SJCRH30 (cell line): Measurements from ENCODE around the gene MBD3L2B. TPM values are rescaled to one million over a fixed set of nuclear protein-coding genes. Genes with fewer than 3 reads are reported as not detected.
A peak's percentile ranks its signal among the peaks of the same experiment; 100 is the strongest.
"Not testable (repeated sequence)": the region's sequence is repeated elsewhere in the genome, so short reads cannot be mapped to it uniquely, and the experiment has no call there.

Experiments used
- DNase-seq, 2 experiments: peaks; one replicate each; pipeline ENCODE4 v3.0.0-alpha.2; 2015 to 2020
- H3K27ac ChIP-seq: fragments of 250-450 bp; sonication (Bioruptor Pico); 2 replicates; pipeline ENCODE4 v1.5.1; 2020; ENCODE audit warnings: mild to moderate bottlenecking, moderate library complexity
- H3K27me3 ChIP-seq: fragments of 250-450 bp; sonication (Bioruptor Pico); 2 replicates; pipeline ENCODE4 v1.5.1; 2020; ENCODE audit warnings: mild to moderate bottlenecking, moderate library complexity
- H3K36me3 ChIP-seq: fragments of 250-450 bp; sonication (Bioruptor Pico); 2 replicates; pipeline ENCODE4 v1.5.1; 2020; ENCODE audit warnings: mild to moderate bottlenecking, moderate library complexity
- H3K4me1 ChIP-seq: fragments of 250-450 bp; sonication (Bioruptor Pico); 2 replicates; pipeline ENCODE4 v1.5.1; 2020; ENCODE audit warnings: mild to moderate bottlenecking, moderate library complexity
- H3K4me3 ChIP-seq: fragments of 250-450 bp; sonication (Bioruptor Pico); 2 replicates; pipeline ENCODE4 v1.5.1; 2020; ENCODE audit warnings: mild to moderate bottlenecking, moderate library complexity
- H3K9me3 ChIP-seq: fragments of 250-450 bp; sonication (Bioruptor Pico); replicated peaks from 2 replicates; pipeline ENCODE4 v1.5.1; 2020; ENCODE audit warnings: mild to moderate bottlenecking, moderate library complexity
- total RNA-seq: library from RNA; depleted of rRNA; stranded (reverse); fragments of >200 nt; shearing (Covaris generic); gene quantifications from 2 replicates; pipeline ENCODE4 v1.2.3, GENCODE V29; 2014

The MBD3L2B gene
- total RNA-seq, 1 experiment from 2014 or later: not detected

DNA sequence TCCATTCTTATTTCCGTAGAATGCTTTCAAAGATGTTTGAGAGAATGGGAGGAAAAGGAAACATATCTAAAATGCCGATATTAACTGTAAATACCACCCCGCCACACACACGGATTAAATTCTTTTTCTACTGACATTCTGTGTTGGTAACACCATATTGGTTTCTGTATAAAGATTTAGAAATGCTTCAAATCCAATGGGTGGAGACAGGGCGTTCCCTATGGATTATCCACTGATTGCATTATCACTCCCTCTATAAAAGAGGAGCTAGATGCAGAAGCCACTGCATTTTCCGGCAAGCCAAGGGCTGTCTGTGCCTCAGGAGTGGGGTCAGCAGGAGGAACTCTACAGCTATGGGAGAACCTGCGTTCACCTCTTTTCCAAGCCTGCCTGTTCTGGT is 27.8 kb upstream of the MBD3L2B start, which contains the start of gene MBD3L2:
MBD3L2 (plus strand) TSS at position 301 of the 400 bp plus-strand sequence; CDS start at position 354, 53 bp downstream.
- not testable (repeated sequence) for H3K27me3 ChIP-seq, H3K4me3 ChIP-seq, H3K4me1 ChIP-seq, DNase-seq, H3K36me3 ChIP-seq, H3K27ac ChIP-seq, H3K9me3 ChIP-seq

DNA sequence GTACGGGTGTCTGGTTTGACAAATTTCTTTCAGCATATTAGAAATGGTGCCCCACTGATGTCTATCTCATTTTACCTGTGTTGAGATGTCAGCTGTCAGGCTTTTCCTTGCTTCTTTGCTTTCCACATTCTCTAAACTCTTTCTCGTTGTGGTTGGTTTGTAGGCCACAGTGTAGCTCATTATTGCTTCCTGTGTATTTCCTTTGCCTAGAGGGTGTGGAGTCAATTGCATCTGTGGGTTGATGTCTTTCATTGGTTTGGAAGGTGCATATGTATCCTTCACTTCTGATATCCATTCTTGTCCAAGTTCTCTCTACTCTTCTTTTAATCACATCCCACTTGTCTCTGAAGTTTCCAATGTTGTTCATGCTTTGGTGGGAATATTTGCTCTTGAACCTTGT is 20.3 kb upstream of the MBD3L2B start:
- H3K27me3 ChIP-seq, DNase-seq, H3K4me1 ChIP-seq, H3K4me3 ChIP-seq, H3K36me3 ChIP-seq, H3K27ac ChIP-seq, H3K9me3 ChIP-seq: not testable (repeated sequence)

DNA sequence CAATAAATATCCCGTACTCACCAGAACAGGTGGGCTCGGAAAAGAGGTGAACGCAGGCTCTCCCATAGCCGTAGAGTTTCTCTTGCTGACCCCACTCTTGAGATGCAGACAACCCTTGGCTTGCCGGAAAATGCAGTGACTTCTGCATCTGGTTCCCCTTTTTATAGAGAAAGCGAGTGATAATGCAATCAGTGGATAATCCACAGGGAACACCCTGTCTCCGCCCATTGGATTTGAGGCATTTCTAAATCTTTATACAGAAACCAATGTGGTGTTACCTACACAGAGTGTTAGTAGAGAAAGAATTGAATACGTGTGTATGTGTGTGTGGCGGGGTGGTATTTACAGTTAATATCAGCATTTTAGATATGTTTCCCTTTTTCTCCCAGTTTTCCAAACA is 18.8 kb upstream of the MBD3L2B start, which contains the start of gene MBD3L4:
MBD3L4 (minus strand) TSS at position 101 of the 400 bp plus-strand sequence; CDS start at position 66, 35 bp downstream.
- not testable (repeated sequence) for H3K27me3 ChIP-seq, DNase-seq, H3K9me3 ChIP-seq, H3K27ac ChIP-seq, H3K4me1 ChIP-seq, H3K36me3 ChIP-seq, H3K4me3 ChIP-seq

DNA sequence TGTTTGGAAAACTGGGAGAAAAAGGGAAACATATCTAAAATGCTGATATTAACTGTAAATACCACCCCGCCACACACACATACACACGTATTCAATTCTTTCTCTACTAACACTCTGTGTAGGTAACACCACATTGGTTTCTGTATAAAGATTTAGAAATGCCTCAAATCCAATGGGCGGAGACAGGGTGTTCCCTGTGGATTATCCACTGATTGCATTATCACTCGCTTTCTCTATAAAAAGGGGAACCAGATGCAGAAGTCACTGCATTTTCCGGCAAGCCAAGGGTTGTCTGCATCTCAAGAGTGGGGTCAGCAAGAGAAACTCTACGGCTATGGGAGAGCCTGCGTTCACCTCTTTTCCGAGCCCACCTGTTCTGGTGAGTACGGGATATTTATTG is 9.0 kb upstream of the MBD3L2B start, which contains the start of gene MBD3L5:
MBD3L5 (plus strand) TSS at position 301 of the 400 bp plus-strand sequence; CDS start at position 335, 34 bp downstream.
- not testable (repeated sequence) for H3K36me3 ChIP-seq, DNase-seq, H3K27me3 ChIP-seq, H3K4me1 ChIP-seq, H3K4me3 ChIP-seq, H3K27ac ChIP-seq, H3K9me3 ChIP-seq

DNA sequence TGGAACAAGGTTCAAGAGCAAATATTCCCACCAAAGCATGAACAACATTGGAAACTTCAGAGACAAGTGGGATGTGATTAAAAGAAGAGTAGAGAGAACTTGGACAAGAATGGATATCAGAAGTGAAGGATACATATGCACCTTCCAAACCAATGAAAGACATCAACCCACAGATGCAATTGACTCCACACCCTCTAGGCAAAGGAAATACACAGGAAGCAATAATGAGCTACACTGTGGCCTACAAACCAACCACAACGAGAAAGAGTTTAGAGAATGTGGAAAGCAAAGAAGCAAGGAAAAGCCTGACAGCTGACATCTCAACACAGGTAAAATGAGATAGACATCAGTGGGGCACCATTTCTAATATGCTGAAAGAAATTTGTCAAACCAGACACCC is 7.6 kb upstream of the MBD3L2B start:
- H3K27me3 ChIP-seq, DNase-seq, H3K4me3 ChIP-seq, H3K9me3 ChIP-seq, H3K4me1 ChIP-seq, H3K36me3 ChIP-seq, H3K27ac ChIP-seq: not testable (repeated sequence)

DNA sequence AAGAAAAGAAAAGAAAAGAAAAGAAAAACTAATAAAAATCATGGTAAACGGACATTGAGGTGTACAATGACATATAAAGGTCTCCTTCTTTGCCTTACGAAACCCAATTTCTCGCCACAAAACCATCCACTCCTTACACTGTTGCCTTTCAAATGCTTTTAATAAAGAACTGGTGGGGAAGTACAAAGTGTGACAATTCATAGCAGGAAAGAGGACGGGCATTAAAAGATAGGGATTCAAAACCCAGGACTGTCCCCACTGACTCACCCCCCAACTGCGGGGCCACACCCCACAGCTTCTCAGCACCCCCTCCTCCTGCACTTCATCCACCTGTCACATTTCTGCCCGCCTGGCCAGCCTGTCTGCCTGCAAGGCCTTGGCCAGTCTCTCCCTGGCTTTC is 2.4 kb downstream of the MBD3L2B start:
- no peak overlapping the region for H3K4me3 ChIP-seq
- H3K9me3 ChIP-seq: no peaks in the 10 kb centered on the region
- H3K36me3 ChIP-seq: no peaks in the 10 kb centered on the region
- H3K27me3 ChIP-seq: no peaks in the 10 kb centered on the region
- no peaks in the 10 kb centered on the region for H3K4me1 ChIP-seq
- no peak for DNase-seq
- H3K27ac ChIP-seq: no peak overlapping the region

DNA sequence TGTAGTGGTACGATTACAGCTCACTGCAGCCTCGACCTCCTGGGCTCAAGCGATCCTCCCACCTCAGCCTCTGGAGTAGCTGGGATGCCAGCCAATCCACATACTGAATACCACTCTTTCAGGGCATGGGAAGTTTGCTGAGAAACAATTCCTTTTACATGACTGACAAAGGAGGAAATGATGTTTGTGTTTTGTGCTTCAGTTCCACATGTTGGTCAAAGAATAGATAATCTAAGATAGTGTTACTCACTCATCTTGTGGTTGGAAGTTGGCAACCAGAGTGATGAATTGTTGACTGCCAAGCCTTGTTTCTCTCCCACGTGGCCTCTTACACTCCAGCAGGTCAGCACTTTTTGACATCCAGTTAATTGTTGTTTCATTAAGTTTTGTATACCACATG is 7.6 kb downstream of the MBD3L2B start:
- Histone ChIP-seq H3K27me3 (no peaks in the 10 kb centered on the region), H3K36me3 (no peaks in the 10 kb centered on the region), H3K4me3 (no peak overlapping the region), H3K9me3 (no peaks in the 10 kb centered on the region), H3K27ac (no peak overlapping the region), H3K4me1 (no peaks in the 10 kb centered on the region)
- DNase-seq: no peak

DNA sequence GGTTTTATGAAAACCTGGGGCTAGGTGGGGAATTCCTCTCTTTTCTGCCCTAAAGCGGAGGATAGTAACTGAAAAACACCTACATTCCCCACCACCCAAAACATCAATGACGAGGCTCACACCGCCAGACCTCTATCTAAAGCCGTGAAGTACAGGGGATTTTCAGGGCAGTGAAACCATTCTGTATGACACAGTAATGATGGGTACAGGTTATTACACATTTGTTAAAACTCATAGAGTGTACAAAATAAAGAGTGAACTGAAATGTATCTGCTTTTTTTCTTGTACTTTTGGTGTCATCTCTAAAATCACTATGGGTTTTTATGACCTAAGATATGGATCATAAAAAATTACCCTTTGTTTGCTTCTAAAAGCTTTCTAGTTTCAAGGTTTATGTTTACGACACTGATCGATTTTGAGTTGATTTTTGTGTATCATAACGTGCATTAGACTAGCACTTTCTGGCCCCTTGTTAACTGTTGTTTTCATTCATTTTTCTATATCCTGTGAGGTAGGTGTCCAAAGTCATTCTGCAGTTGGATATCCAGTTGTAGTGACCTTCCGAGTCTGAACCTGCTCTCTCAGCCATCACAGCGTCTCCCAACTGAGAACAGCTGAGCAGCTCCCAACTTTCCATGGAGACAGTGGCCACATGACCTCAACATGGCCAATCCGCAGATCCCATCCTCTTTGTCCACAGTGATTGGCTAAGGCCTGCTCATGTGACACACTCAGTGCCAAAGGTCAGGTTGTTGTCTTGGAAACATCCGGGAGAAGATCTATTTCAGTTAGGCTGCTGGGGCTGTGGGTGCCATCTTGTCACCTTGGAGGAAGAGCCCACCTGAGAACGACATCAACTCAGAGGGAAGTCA is 10.3 kb downstream of the MBD3L2B start:
- DNase-seq: peak; percentile 7 to 9
- no peaks in the 10 kb centered on the region for H3K9me3 ChIP-seq
- no peaks in the 10 kb centered on the region for H3K36me3 ChIP-seq
- H3K27me3 ChIP-seq: no peaks in the 10 kb centered on the region
- H3K27ac ChIP-seq: no peak overlapping the region
- no peaks in the 10 kb centered on the region for H3K4me1 ChIP-seq
- H3K4me3 ChIP-seq: no peak overlapping the region

DNA sequence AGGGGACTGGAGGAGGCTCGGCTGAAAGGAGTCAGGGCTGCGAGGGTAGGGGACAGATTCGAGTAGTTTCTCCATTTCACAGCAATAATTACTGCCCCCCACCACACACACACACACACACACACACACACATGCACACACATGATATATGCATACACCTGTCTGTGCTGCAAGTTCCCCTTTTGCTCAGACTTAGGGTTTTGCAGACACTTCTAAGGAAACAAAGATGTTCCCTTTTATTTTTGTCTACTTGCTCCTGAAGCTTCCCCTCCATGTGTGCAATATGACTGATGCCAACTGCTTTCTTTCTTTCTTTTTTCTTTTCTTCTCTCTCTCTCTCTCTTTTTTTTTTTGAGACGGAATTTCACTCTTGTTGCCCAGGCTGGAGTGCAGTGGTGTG is 13.4 kb downstream of the MBD3L2B start:
- Histone ChIP-seq H3K4me1 (no peaks in the 10 kb centered on the region), H3K36me3 (no peaks in the 10 kb centered on the region), H3K9me3 (no peaks in the 10 kb centered on the region), H3K27me3 (no peaks in the 10 kb centered on the region), H3K4me3 (no peak overlapping the region), H3K27ac (no peak overlapping the region)
- DNase-seq: no peak

DNA sequence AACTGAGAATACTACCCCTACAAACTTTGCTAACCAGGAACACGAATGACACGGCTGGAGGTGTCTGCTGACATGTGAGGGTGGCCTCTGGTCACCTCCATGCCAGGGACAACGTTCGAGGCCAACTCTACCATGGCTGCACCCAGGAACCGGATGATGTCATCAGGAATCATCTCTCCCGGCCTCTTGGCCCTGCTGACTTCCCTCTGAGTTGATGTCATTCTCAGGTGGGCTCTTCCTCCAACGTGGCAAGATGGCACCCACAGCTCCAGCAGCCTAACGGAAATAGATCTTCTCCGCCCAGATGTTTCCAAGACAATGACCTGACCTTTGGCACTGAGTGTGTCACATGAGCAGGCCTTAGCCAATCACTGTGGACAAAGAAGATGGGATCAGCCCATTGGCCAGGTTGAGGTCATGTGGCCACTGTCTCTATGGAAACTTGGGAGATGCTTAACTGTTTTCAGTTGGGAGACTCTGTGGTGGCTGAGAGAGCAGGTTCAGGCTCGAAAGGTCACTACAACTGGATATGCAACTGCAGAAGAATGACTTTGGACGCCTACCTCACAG is 15.0 kb downstream of the MBD3L2B start:
- Histone ChIP-seq H3K27ac (no peak overlapping the region), H3K4me1 (no peaks in the 10 kb centered on the region), H3K4me3 (no peak overlapping the region), H3K36me3 (no peaks in the 10 kb centered on the region), H3K9me3 (no peaks in the 10 kb centered on the region), H3K27me3 (no peaks in the 10 kb centered on the region)
- DNase-seq: no peak

DNA sequence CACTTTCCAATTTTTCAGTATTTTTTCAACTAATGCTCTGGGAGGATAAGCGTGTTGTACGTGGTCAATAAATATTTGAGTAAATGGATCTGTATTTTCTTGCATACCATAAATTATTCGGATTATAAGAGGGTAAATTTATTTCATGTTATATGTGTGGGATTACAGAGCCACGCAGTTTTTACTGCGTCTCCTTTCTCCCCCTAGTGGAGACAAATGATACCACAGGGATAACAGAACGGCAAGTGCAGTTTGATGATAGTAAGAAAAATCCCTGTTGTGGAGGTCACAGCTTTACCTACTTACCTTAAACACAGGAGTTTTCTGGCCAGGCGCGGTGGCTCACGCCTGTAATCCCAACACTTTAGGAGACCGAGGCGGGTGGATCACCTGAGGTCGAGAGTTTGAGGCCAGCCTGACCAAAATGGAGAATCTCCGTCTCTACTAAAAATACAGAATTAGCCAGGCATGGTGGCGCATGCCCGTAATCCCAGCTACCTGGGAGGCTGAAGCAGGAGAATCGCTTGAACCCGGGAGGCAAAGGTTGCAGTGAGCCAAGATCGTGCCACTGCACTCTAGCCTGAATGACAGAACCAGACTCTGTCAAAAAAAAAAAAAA is 16.8 kb downstream of the MBD3L2B start:
- Histone ChIP-seq H3K27me3 (no peaks in the 10 kb centered on the region), H3K27ac (no peak overlapping the region), H3K36me3 (no peaks in the 10 kb centered on the region), H3K9me3 (no peaks in the 10 kb centered on the region), H3K4me1 (no peaks in the 10 kb centered on the region), H3K4me3 (no peak overlapping the region)
- DNase-seq: no peak

DNA sequence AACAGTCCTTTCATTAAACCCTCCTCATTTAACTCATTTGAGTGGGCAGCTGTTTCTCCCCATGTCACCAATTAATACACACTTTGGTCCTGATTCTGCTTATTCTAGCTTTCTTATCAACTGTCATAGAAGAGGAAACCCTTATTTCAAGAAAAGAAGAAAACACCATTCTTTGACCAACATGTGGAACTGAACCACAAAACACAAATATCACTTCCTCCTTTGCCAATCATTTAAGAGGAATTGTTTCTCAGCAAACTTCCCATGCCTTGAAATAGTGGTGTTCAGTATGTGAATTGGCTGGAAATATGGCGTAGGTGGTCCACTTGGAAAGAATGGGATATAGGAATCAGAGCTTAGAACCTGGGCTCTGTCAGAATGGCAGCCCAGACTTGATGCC is 20.4 kb downstream of the MBD3L2B start:
- no peak for DNase-seq
- Histone ChIP-seq H3K27me3 (no peaks in the 10 kb centered on the region), H3K27ac (no peak overlapping the region), H3K36me3 (no peaks in the 10 kb centered on the region), H3K4me3 (no peak overlapping the region), H3K9me3 (no peaks in the 10 kb centered on the region), H3K4me1 (no peaks in the 10 kb centered on the region)

DNA sequence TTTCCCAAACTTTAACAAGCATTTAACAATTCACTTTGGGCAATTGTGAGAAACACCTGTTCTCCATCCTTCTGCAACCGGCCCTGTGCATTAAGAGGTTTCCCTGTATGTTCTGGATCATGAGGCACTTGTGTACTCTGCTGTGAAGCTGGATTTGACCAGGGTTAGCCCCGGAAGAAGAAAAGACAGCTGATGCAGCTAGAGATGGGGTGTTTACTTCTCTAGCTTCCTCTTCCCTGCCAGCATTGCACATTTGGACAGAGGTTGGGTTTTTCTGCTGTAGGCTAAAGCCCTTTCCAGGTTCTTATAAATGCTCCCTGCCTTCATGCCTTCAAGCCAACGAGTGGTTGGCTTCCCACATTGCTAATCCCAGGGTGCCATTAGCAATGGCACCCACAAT is 20.9 kb downstream of the MBD3L2B start:
- H3K27ac ChIP-seq: no peak overlapping the region
- no peaks in the 10 kb centered on the region for H3K27me3 ChIP-seq
- H3K36me3 ChIP-seq: no peaks in the 10 kb centered on the region
- no peak for DNase-seq
- no peak overlapping the region for H3K4me3 ChIP-seq
- no peaks in the 10 kb centered on the region for H3K9me3 ChIP-seq
- H3K4me1 ChIP-seq: no peaks in the 10 kb centered on the region

DNA sequence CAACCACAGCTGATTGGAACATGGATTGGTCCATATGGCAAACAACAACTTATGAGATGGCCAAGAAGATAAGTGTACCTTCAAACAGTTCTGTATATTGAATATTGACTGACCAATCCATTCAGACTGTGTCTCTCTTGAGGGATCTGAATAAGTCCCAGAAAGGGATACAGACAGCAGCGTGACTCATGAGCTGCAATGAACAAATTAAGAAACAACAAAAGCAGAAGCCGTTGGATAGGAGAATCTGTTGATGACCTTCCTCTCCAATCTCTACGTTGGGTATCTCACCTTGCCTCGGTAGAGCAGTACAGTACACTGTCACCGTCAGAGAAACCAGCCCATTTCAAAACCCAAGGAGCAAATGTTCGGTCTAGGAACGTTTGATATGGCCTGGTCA is 21.3 kb downstream of the MBD3L2B start:
- DNase-seq: no peak
- no peaks in the 10 kb centered on the region for H3K4me1 ChIP-seq
- no peaks in the 10 kb centered on the region for H3K27me3 ChIP-seq
- H3K4me3 ChIP-seq: no peak overlapping the region
- H3K27ac ChIP-seq: no peak overlapping the region
- no peaks in the 10 kb centered on the region for H3K36me3 ChIP-seq
- H3K9me3 ChIP-seq: no peaks in the 10 kb centered on the region

DNA sequence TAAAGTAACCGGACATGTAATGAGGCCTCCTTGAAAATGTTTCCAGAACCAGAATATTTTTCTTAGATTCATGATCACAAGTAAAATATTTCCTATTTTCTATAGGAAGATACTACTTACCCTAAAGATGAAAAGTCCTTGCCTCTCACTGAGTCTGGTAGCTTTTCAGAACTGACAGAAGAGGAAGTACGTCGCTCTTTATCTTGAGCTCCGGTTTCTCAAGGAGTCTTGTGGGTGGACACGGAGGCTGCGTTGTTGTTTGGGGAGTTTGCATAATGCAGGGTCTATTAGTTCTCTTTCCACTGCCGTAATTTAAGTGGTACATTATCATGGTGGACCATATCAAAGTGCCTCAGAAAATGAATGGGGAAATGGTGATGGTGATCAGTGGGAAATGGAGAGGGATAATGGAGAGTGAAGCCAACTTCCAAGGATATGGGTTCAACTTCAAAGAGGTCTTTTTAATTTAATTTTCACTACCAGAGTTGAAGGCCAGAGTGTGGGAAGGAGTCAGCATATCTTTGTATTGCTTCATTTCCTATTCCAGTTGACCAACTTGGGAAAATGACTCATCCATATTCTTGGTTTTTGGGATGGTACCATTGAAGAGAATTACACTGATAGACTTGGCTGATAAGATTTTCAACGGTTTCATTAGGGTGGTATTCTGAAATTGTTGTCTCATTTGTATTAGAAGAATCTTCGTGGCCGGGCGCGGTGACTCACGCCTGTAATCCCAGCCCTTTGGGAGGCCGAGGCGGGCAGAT is 23.4 kb downstream of the MBD3L2B start:
- Histone ChIP-seq H3K27ac (no peak overlapping the region), H3K4me1 (no peaks in the 10 kb centered on the region), H3K9me3 (no peaks in the 10 kb centered on the region), H3K27me3 (no peaks in the 10 kb centered on the region), H3K36me3 (no peaks in the 10 kb centered on the region), H3K4me3 (no peak overlapping the region)
- no peak for DNase-seq
